Mononuclear cell (primary cell): ENCODE data around the gene KCND2. TPM values are rescaled to one million over a fixed set of nuclear protein-coding genes. Genes with fewer than 3 reads are reported as not detected.

Source experiments
- H3K27me3 ChIP-seq: 2 replicates; pipeline ENCODE4 v1.6.0; 2011; ENCODE audit warnings: low read length, control low read depth; ENCODE audit not compliant: insufficient read depth
- H3K4me1 ChIP-seq: 2 replicates; pipeline ENCODE4 v1.5.1; 2011; ENCODE audit warnings: mild to moderate bottlenecking, low read length, control low read depth; ENCODE audit not compliant: insufficient read depth
- H3K4me3 ChIP-seq: 2 replicates; pipeline ENCODE4 v1.5.1; 2011; ENCODE audit warnings: mild to moderate bottlenecking, low read length, moderate library complexity
- H3K9me3 ChIP-seq: 2 replicates; pipeline ENCODE4 v1.5.1; 2011; ENCODE audit warnings: low read depth, mild to moderate bottlenecking, control low read depth, low read length
- total RNA-seq: library from RNA; depleted of rRNA; stranded (reverse); fragments of >200 nt; gene quantifications from one replicate; pipeline ENCODE4 v1.2.3, GENCODE V29; 2012

The KCND2 gene
- total RNA-seq, 1 donor: not detected

- no peaks in the 10 kb centered on the region for H3K4me1 ChIP-seq
- no peak overlapping the region for H3K4me3 ChIP-seq
- H3K9me3 ChIP-seq: no peaks in the 10 kb centered on the region
- H3K27me3 ChIP-seq: no peaks in the 10 kb centered on the region
Measured at GRCh38 chr7:120467676-120468075, 194.7 kb downstream of the KCND2 start.

GRCh38 chr7:120468611-120469010 lies 195.6 kb downstream of the KCND2 start:
- Histone ChIP-seq H3K4me3 (no peak overlapping the region), H3K4me1 (no peaks in the 10 kb centered on the region), H3K9me3 (no peaks in the 10 kb centered on the region), H3K27me3 (no peaks in the 10 kb centered on the region)

GRCh38 chr7:120472892-120473291 lies 199.9 kb downstream of the KCND2 start:
- Histone ChIP-seq H3K4me1 (no peaks in the 10 kb centered on the region), H3K9me3 (no peaks in the 10 kb centered on the region), H3K4me3 (no peak overlapping the region), H3K27me3 (no peaks in the 10 kb centered on the region)

DNA sequence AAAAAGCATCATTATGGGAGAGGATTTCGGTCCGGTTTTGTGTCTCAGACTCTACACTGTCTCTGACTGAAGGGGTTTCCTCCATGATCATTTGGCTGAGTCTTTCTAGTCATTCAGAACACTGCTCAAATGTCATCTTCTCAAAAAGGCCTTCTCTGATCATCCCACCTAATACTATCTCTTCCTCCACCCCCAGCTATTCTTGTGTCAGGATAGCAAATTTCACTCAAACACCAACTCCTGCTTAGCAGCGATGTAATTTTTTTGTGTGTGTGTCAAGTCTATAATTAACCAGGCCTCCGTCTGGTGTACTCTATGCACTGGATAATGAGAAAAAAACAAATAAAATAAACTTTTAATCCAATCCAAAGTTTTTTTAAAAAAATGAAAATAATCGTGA lies 200.4 kb downstream of the KCND2 start:
- Histone ChIP-seq H3K4me1 (no peaks in the 10 kb centered on the region), H3K9me3 (no peaks in the 10 kb centered on the region), H3K4me3 (no peak overlapping the region), H3K27me3 (no peaks in the 10 kb centered on the region)

DNA sequence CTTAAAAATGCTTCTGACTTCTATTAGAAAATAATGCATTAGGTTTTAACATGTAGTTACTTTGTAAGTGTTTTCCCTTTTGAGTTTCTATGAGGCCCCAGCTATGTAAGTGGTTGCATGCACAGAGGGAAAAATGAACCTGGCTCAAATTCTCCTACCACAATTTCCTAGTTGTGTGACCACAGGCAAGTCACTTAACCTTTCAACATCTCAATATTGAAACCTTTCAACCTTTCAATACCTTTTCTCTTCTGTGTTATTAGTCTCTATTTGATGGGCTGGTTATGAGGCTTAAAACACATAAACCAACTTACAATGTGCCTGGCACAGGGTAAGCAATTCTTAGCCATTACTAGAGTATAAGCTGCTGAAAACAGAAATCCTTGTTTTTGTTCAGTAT lies 203.0 kb downstream of the KCND2 start:
- Histone ChIP-seq H3K4me3 (no peak overlapping the region), H3K27me3 (no peaks in the 10 kb centered on the region), H3K9me3 (no peaks in the 10 kb centered on the region), H3K4me1 (no peaks in the 10 kb centered on the region)

GRCh38 chr7:120480472-120480871 lies 207.5 kb downstream of the KCND2 start:
- Histone ChIP-seq H3K4me1 (no peaks in the 10 kb centered on the region), H3K9me3 (no peaks in the 10 kb centered on the region), H3K4me3 (no peak overlapping the region), H3K27me3 (no peaks in the 10 kb centered on the region)

DNA sequence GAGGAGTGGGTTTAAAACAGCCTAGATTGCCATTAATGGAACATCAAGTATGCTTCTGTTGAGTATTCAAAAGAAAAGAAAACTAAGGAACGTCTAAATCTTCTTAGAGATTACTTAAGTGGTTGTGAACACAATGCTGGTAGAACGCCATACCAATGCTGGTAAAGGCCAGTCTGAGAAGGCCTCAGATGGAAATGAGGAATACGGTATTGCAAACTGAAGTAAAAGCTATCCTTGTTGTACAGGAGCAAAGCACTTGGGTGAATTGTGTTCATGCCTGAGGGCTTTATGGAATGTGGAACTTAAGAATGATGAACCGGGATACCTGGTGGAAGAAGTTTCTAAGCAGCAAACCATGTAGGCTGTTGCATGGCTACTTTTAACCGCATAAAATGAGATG lies 208.0 kb downstream of the KCND2 start:
- H3K9me3 ChIP-seq: no peaks in the 10 kb centered on the region
- no peaks in the 10 kb centered on the region for H3K4me1 ChIP-seq
- no peak overlapping the region for H3K4me3 ChIP-seq
- no peaks in the 10 kb centered on the region for H3K27me3 ChIP-seq

GRCh38 chr7:120486164-120486563 lies 213.2 kb downstream of the KCND2 start:
- H3K9me3 ChIP-seq: no peaks in the 10 kb centered on the region
- no peaks in the 10 kb centered on the region for H3K4me1 ChIP-seq
- H3K4me3 ChIP-seq: no peak overlapping the region
- no peaks in the 10 kb centered on the region for H3K27me3 ChIP-seq

GRCh38 chr7:120502132-120502531 lies 229.2 kb downstream of the KCND2 start:
- Histone ChIP-seq H3K4me1 (no peaks in the 10 kb centered on the region), H3K9me3 (no peaks in the 10 kb centered on the region), H3K27me3 (no peaks in the 10 kb centered on the region), H3K4me3 (no peak overlapping the region)

DNA sequence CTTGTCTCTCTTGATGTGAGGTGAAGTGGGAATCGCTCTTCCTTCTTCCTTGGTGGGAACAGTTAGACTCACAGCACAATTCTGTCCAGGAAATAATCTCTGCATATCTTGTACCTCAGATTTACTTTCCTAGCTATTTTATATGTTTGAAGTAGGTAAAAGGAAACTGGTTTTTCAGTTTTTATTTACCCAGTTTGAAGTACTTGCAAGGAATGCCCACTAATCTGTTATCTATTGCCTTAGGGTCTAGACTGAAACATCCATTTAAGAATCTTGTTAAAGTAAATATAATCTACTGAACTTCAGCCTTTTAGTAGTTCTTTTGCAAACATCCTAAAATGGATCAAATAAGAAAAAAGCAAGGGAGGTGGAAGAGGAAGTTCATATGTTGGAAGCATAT lies 229.8 kb downstream of the KCND2 start:
- Histone ChIP-seq H3K9me3 (no peaks in the 10 kb centered on the region), H3K4me1 (no peaks in the 10 kb centered on the region), H3K4me3 (no peak overlapping the region), H3K27me3 (no peaks in the 10 kb centered on the region)

GRCh38 chr7:120504386-120504785 lies 231.4 kb downstream of the KCND2 start:
- Histone ChIP-seq H3K4me3 (no peak overlapping the region), H3K27me3 (no peaks in the 10 kb centered on the region), H3K9me3 (no peaks in the 10 kb centered on the region), H3K4me1 (no peaks in the 10 kb centered on the region)

- Histone ChIP-seq H3K9me3 (peaks cover 5% of the 10 kb centered on the region), H3K4me1 (no peaks in the 10 kb centered on the region), H3K4me3 (no peak overlapping the region), H3K27me3 (no peaks in the 10 kb centered on the region)
Measured at GRCh38 chr7:120505770-120506169, 232.8 kb downstream of the KCND2 start.

- H3K9me3 ChIP-seq: peaks cover 5% of the 10 kb centered on the region
- no peaks in the 10 kb centered on the region for H3K27me3 ChIP-seq
Measured at GRCh38 chr7:120512701-120513100, 239.7 kb downstream of the KCND2 start.

DNA sequence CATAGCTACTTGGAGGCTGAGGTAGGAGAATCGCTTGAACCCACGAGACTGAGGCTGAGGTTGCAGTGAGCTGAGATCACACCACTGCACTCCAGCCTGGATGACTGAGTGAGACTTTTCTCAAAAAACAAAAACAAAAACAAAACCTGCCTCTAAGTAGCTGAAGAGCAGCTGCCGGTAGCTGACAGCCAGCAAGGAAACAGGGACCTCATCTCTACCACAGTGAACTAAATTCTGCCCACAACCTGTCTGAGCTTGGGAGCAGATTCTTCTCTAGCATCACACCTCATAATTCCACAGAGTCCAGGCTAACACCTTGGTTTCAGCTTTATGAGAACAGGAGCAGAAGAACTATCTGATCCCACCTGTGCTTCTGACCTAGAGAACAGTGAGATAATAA lies 246.2 kb downstream of the KCND2 start:
- Histone ChIP-seq H3K9me3 (no peaks in the 10 kb centered on the region), H3K4me1 (no peaks in the 10 kb centered on the region), H3K27me3 (no peaks in the 10 kb centered on the region), H3K4me3 (no peak overlapping the region)

More at GRCh38 chr7:120512701-120513100, 239.7 kb downstream of the KCND2 start:
- Histone ChIP-seq H3K4me1 (no peaks in the 10 kb centered on the region), H3K4me3 (no peak overlapping the region)

- Histone ChIP-seq H3K9me3 (no peaks in the 10 kb centered on the region), H3K27me3 (no peaks in the 10 kb centered on the region), H3K4me3 (no peak overlapping the region), H3K4me1 (no peaks in the 10 kb centered on the region)
Measured at GRCh38 chr7:120521761-120522737, 249.1 kb downstream of the KCND2 start.

DNA sequence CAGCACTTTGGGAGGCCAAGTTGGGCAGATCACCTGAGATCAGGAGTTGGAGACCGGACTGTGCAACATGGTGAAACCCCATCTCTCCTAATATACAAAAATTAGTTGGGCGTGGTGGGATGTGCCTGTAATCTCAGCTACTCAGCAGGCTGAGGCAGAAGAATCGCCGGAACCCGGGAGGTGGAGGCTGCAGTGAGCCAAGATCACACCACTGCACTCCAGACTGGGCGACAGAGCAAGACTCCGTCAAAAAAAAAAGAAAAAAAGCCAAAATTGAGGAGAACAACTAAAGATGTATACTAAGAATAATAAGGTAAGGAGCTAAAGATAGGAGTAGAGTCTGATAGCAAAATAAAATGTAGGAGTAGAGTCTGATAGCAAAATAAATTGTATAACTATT lies 251.0 kb downstream of the KCND2 start:
- H3K4me1 ChIP-seq: no peaks in the 10 kb centered on the region
- H3K4me3 ChIP-seq: no peak overlapping the region
- no peaks in the 10 kb centered on the region for H3K9me3 ChIP-seq
- no peaks in the 10 kb centered on the region for H3K27me3 ChIP-seq
